Caco-2 (cell line): Measurements from ENCODE around the gene TCERG1. TPM values are rescaled to one million over a fixed set of nuclear protein-coding genes. Genes with fewer than 3 reads are reported as not detected.
A peak's percentile ranks its signal among the peaks of the same experiment; 100 is the strongest.

ENCODE experiments used
- BruUV-seq: library from RNA; stranded (reverse); fragments of 400-500 nt; replicated peaks from 2 replicates; lab custom pipeline; 2021; lab: Mats Ljungman, UMichigan
- CTCF ChIA-PET: fragments of 300-600 bp; sonication (Branson Sonifier 250); formaldehyde crosslinking; loops from one replicate; lab custom pipeline; 2022; ENCODE audit warnings: antibody characterized with exemption; lab: Charles Lee
- POLR2A ChIA-PET: fragments of 300-600 bp; sonication (Branson Sonifier 250); formaldehyde crosslinking; loops from one replicate; lab custom pipeline; 2022; ENCODE audit warnings: antibody characterized with exemption; lab: Charles Lee
- DNase-seq, 2 experiments: peaks; one replicate each; pipeline versions ENCODE4 v3.0.0 to v3.0.0-alpha.2; 2020 to 2022
- H3K27me3 ChIP-seq: replicated peaks from 2 replicates; pipeline ENCODE4 v1.6.0; 2011; ENCODE audit warnings: low read length; ENCODE audit not compliant: control insufficient read depth, insufficient read depth
- H3K36me3 ChIP-seq: 2 replicates; pipeline ENCODE4 v1.5.1; 2011; ENCODE audit warnings: low read length; ENCODE audit not compliant: control insufficient read depth, insufficient read depth
- H3K4me1 ChIP-seq: fragments of 250-450 bp; sonication (Bioruptor Pico); 2 replicates; pipeline ENCODE4 v1.5.1; 2020; ENCODE audit warnings: mild to moderate bottlenecking
- H3K4me3 ChIP-seq: 2 replicates; pipeline ENCODE4 v1.5.1; 2011; ENCODE audit warnings: low read depth, mild to moderate bottlenecking, control low read depth, low read length
- H3K9me3 ChIP-seq: fragments of 250-450 bp; sonication (Bioruptor Pico); 2 replicates; pipeline ENCODE4 v1.5.1; 2020; ENCODE audit warnings: mild to moderate bottlenecking, moderate library complexity
- H3K27ac Mint-ChIP-seq: one replicate; pipeline ENCODE4 v1.8.0; 2022; ENCODE audit warnings: mixed read lengths; ENCODE audit not compliant: unreplicated experiment
- H3K27me3 Mint-ChIP-seq: one replicate; pipeline ENCODE4 v1.8.0; 2022; ENCODE audit warnings: mixed read lengths; ENCODE audit not compliant: insufficient read depth, unreplicated experiment
- H3K36me3 Mint-ChIP-seq: one replicate; pipeline ENCODE4 v1.8.0; 2022; ENCODE audit warnings: mild to moderate bottlenecking, mixed read lengths; ENCODE audit not compliant: insufficient read depth, unreplicated experiment
- H3K4me1 Mint-ChIP-seq: one replicate; pipeline ENCODE4 v1.8.0; 2022; ENCODE audit warnings: low read depth, mixed read lengths; ENCODE audit not compliant: unreplicated experiment
- H3K4me3 Mint-ChIP-seq: one replicate; pipeline ENCODE4 v1.8.0; 2022; ENCODE audit warnings: mild to moderate bottlenecking, moderate library complexity, mixed read lengths; ENCODE audit not compliant: unreplicated experiment
- H3K9me3 Mint-ChIP-seq: one replicate; pipeline ENCODE4 v1.8.0; 2022; ENCODE audit warnings: mixed read lengths; ENCODE audit not compliant: unreplicated experiment
- CTCF ChIP-seq, 2 experiments: fragments of 200-600 bp in 1 of 2; IDR thresholded peaks; 1 replicate in 1 of 2; 2 replicates in 1 of 2; pipeline versions ENCODE4 v1.5.1 to v1.8.0; 2011 to 2022; ENCODE audit warnings: antibody characterized with exemption in 1 of 2, control low read depth in 1 of 2, inconsistent platforms in 1 of 2, low read depth in 1 of 2, low read length in 1 of 2, mild to moderate bottlenecking in 1 of 2, moderate library complexity in 1 of 2; ENCODE audit not compliant: insufficient read depth in 1 of 2, severe bottlenecking in 1 of 2, unreplicated experiment in 1 of 2
- intact Hi-C: fragments of 100-400 bp; cut with micrococcal nuclease; formaldehyde crosslinking; loops from one replicate; pipeline ENCODE4 v1.10.0; 2022; ENCODE audit not compliant: unreplicated experiment
- total RNA-seq: library from RNA; stranded (reverse); gene quantifications from 2 replicates; pipeline ENCODE4 v1.2.3, GENCODE V29; 2022

Gene TCERG1
- total RNA-seq, 1 experiment from 2014 or later, result 97.1 TPM

- Histone ChIP-seq H3K4me1 (peaks cover 41% of the 10 kb centered on the region), H3K4me3 (peak overlapping the region; percentile 10), H3K36me3 (no peaks in the 10 kb centered on the region), H3K27me3 (no peaks in the 10 kb centered on the region), H3K9me3 (no peaks in the 10 kb centered on the region)
- no peak for DNase-seq
- Mint-ChIP-seq H3K36me3 (peaks cover 18% of the 10 kb centered on the region), H3K4me1 (peaks cover 16% of the 10 kb centered on the region), H3K9me3 (no peaks in the 10 kb centered on the region), H3K27ac (peak overlapping the region; percentile 98), H3K4me3 (peak overlapping the region; percentile 95), H3K27me3 (no peaks in the 10 kb centered on the region)
- intact Hi-C loops, result no loop called here
- ChIA-PET CTCF (no interaction called here), POLR2A (no interaction called here)
- no peak for TF ChIP-seq CTCF (IDR thresholded peaks at IDR 0.05; ENCODE audit: insufficient read depth in 1 of 2, low read depth in 1 of 2, low read length in 1 of 2, severe bottlenecking in 1 of 2, unreplicated experiment in 1 of 2)
- BruUV-seq, result no TSS peak
Measured at GRCh38 chr5:146448783-146449519, 1.8 kb downstream of the TCERG1 start.

DNA sequence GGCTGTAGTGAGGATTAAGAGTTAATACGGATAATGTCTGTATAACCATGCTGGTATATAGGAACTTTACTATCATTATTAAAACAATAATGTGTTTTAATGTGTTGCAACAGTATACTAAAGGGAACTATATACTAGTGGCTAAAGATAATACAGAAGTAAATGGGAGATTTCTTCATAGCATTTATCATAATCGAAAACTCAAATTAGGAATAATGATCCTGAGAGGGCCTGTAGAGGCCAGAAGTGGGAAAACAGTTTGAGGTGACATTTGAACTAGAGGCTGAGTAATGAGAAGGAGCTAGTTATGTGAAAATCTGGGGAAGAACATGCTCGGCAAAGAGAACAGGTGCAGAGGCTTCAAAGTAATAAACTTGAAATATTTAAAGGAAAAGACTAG is 2.9 kb downstream of the TCERG1 start:
- H3K36me3 ChIP-seq, result no peaks in the 10 kb centered on the region
- Mint-ChIP-seq H3K4me3 (no peak overlapping the region), H3K9me3 (no peaks in the 10 kb centered on the region), H3K4me1 (peaks cover 16% of the 10 kb centered on the region), H3K27ac (peak overlapping the region; percentile 47), H3K36me3 (peaks cover 29% of the 10 kb centered on the region), H3K27me3 (no peaks in the 10 kb centered on the region)
- H3K27me3 ChIP-seq, result no peaks in the 10 kb centered on the region
- CTCF ChIA-PET, result no interaction called here
- H3K4me1 ChIP-seq, result peaks cover 41% of the 10 kb centered on the region
- no peak for DNase-seq
- intact Hi-C loops, result no loop called here
- no peak for TF ChIP-seq CTCF (IDR thresholded peaks at IDR 0.05; ENCODE audit: insufficient read depth in 1 of 2, low read depth in 1 of 2, low read length in 1 of 2, severe bottlenecking in 1 of 2, unreplicated experiment in 1 of 2)
- no peak overlapping the region for H3K4me3 ChIP-seq
- POLR2A ChIA-PET, result no interaction called here
- no peaks in the 10 kb centered on the region for H3K9me3 ChIP-seq
- no TSS peak for BruUV-seq

DNA sequence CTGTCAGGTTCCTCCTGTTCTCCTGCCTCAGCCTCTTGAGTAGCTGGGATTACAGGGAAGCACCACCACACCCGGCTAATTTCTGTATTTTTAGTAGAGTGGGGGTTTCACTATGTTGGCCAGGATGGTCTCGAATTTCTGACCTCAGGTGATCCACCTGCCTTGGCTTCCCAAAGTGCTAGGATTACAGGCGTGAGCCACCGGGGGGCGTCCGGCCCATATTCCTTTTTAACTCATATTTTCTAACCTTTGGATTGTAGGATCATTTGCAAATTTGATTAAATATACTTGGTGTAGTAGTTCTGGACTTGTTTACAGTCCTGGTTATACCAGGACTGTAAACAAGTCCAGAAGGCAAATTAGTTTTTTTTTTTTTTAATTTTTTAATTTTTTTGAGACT is 4.3 kb downstream of the TCERG1 start:
- CTCF ChIA-PET, result interaction anchor here (0.7 kb wide), 1 partner anchor 322 kb away, joined by 3 read pairs; no protein-coding TSS in a partner anchor
- Mint-ChIP-seq H3K4me3 (no peak overlapping the region), H3K27me3 (no peaks in the 10 kb centered on the region), H3K36me3 (peaks cover 43% of the 10 kb centered on the region), H3K27ac (no peak overlapping the region), H3K4me1 (peaks cover 16% of the 10 kb centered on the region), H3K9me3 (no peaks in the 10 kb centered on the region)
- BruUV-seq, result no TSS peak
- H3K36me3 ChIP-seq, result no peaks in the 10 kb centered on the region
- H3K9me3 ChIP-seq, result no peaks in the 10 kb centered on the region
- peak in 1 of 2 experiments; percentile 33 for DNase-seq
- POLR2A ChIA-PET, result no interaction called here
- H3K4me3 ChIP-seq, result no peak overlapping the region
- intact Hi-C loops, result no loop called here
- peak in 1 of 2 experiments; percentile 30 for TF ChIP-seq CTCF (IDR thresholded peaks at IDR 0.05; ENCODE audit: insufficient read depth in 1 of 2, low read depth in 1 of 2, low read length in 1 of 2, severe bottlenecking in 1 of 2, unreplicated experiment in 1 of 2)
- peaks cover 41% of the 10 kb centered on the region for H3K4me1 ChIP-seq
- H3K27me3 ChIP-seq, result no peaks in the 10 kb centered on the region
